BJ (cell line): ENCODE measurements around the gene NPTX2. TPM values are rescaled to one million over a fixed set of nuclear protein-coding genes. Genes with fewer than 3 reads are reported as not detected.

ENCODE experiments used
- CTCF ChIA-PET: fragments of 350-600 bp; formaldehyde crosslinking; extraction: SDS; loops from one replicate; lab custom pipeline; 2021; ENCODE audit warnings: antibody characterized with exemption, inconsistent platforms; lab: Yijun Ruan, JAX
- POLR2A ChIA-PET: fragments of 300-600 bp; sonication (Branson Sonifier 250); formaldehyde crosslinking; extraction: SDS; loops from one replicate; lab custom pipeline; 2021; ENCODE audit warnings: antibody characterized with exemption; lab: Charles Lee
- DNase-seq: peaks from one replicate; pipeline ENCODE4 v3.0.0-alpha.2; 2011; ENCODE audit warnings: low read depth
- H3K27me3 ChIP-seq: 2 replicates; pipeline ENCODE4 v1.6.0; 2011; ENCODE audit warnings: low read length; ENCODE audit not compliant: control insufficient read depth, insufficient read depth
- H3K36me3 ChIP-seq: 2 replicates; pipeline ENCODE4 v1.5.1; 2011; ENCODE audit warnings: low read length; ENCODE audit not compliant: control insufficient read depth, insufficient read depth
- H3K4me3 ChIP-seq: 2 replicates; pipeline ENCODE4 v1.5.1; 2011; ENCODE audit warnings: low read depth, mild to moderate bottlenecking, control low read depth, low read length
- polyA minus RNA-seq: library from RNA; depleted of rRNA, polyadenylated mRNA; stranded (reverse); fragments of >200 nt; gene quantifications from 2 replicates; pipeline ENCODE4 v1.2.3, GENCODE V29; 2011; rRNA and poly(A)+ RNA removed
- polyA plus RNA-seq: library from polyadenylated mRNA; depleted of rRNA; stranded (reverse); fragments of >200 nt; gene quantifications from 2 replicates; pipeline ENCODE4 v1.2.3, GENCODE V29; 2011; rRNA removed
- TF ChIP-seq, protein P1 (sequence below): IDR thresholded peaks from 2 replicates; pipeline ENCODE4 v1.5.1; 2011; ENCODE audit warnings: low read depth, mild to moderate bottlenecking, control low read depth, inconsistent platforms, low read length, moderate library complexity; ENCODE audit not compliant: insufficient read depth

The NPTX2 gene, protein sequence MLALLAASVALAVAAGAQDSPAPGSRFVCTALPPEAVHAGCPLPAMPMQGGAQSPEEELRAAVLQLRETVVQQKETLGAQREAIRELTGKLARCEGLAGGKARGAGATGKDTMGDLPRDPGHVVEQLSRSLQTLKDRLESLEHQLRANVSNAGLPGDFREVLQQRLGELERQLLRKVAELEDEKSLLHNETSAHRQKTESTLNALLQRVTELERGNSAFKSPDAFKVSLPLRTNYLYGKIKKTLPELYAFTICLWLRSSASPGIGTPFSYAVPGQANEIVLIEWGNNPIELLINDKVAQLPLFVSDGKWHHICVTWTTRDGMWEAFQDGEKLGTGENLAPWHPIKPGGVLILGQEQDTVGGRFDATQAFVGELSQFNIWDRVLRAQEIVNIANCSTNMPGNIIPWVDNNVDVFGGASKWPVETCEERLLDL
- 1.5 and 2.4 TPM in 2 replicates for polyA plus RNA-seq
- 1.8 and 2.7 TPM in 2 replicates for polyA minus RNA-seq

DNA sequence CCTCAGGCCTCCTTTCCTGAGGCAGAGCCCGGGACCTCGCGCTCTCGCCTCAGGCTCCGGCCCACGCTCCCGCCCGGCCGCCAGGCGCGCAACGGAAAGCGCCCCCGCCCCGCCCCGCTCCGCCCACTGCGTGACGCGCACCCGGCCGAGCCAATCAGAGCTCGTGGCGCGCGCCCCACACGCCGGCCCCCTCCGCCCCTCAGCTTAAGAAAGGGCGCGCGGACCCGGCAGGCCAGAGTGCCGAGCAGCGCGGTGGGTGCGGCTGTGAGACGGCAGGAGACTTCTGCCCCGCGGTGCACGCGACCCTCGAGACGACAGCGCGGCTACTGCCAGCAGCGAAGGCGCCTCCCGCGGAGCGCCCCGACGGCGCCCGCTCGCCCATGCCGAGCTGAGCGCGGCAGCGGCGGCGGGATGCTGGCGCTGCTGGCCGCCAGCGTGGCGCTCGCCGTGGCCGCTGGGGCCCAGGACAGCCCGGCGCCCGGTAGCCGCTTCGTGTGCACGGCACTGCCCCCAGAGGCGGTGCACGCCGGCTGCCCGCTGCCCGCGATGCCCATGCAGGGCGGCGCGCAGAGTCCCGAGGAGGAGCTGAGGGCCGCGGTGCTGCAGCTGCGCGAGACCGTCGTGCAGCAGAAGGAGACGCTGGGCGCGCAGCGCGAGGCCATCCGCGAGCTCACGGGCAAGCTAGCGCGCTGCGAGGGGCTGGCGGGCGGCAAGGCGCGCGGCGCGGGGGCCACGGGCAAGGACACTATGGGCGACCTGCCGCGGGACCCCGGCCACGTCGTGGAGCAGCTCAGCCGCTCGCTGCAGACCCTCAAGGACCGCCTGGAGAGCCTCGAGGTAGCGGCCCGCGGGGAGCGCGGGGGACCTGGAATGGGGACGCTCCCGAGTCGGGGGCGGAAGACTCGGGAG is at the start of gene NPTX2:
Gene NPTX2, plus strand, starts transcription at position 235 of the 909 bp plus-strand sequence. Its CDS starts 177 bp downstream, at position 412.
- H3K36me3 ChIP-seq: no peaks in the 10 kb centered on the region
- ChIA-PET POLR2A (interaction anchor here (1.0 kb wide), 1 partner anchor 1498 kb away, joined by 3 read pairs; no protein-coding TSS in a partner anchor), CTCF (interaction anchor here (1.1 kb wide), 1 partner anchor 28 kb away, joined by 3 read pairs; no protein-coding TSS in a partner anchor)
- no peak for DNase-seq
- peaks cover 2% of the 10 kb centered on the region; the same call in 1 of the 2 replicates for H3K27me3 ChIP-seq
- peak within 1 kb of the TSS; percentile 27 for H3K4me3 ChIP-seq
- TF ChIP-seq, protein P1, sequence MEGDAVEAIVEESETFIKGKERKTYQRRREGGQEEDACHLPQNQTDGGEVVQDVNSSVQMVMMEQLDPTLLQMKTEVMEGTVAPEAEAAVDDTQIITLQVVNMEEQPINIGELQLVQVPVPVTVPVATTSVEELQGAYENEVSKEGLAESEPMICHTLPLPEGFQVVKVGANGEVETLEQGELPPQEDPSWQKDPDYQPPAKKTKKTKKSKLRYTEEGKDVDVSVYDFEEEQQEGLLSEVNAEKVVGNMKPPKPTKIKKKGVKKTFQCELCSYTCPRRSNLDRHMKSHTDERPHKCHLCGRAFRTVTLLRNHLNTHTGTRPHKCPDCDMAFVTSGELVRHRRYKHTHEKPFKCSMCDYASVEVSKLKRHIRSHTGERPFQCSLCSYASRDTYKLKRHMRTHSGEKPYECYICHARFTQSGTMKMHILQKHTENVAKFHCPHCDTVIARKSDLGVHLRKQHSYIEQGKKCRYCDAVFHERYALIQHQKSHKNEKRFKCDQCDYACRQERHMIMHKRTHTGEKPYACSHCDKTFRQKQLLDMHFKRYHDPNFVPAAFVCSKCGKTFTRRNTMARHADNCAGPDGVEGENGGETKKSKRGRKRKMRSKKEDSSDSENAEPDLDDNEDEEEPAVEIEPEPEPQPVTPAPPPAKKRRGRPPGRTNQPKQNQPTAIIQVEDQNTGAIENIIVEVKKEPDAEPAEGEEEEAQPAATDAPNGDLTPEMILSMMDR: no peak

DNA sequence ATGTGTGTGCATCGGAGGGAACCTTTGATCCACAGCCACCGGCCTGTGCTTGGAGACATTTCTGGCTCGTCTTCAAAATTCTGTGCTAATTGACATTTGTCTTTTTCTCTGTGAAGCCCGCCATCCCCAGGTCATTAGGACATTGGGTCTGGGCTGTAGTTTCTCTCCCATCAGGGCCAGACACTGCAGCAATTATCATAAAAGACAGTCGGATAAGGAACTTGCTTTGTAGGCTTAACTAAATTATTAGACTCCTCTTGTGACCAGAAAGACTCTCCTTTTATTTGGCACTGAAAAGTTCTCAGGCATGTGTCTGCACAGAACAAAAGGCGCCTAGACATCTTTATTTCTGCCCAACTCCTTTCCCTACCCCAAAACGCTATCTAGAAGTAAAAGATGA is 49.1 kb upstream of the NPTX2 start:
- ChIA-PET POLR2A (interaction anchor here (0.6 kb wide), 1 partner anchor 161 kb away, joined by 3 read pairs; no protein-coding TSS in a partner anchor), CTCF (no interaction called here)
- H3K4me3 ChIP-seq: no peak overlapping the region
- no peaks in the 10 kb centered on the region for H3K36me3 ChIP-seq
- DNase-seq: no peak
- TF ChIP-seq, protein P1: no peak
- no peaks in the 10 kb centered on the region for H3K27me3 ChIP-seq

DNA sequence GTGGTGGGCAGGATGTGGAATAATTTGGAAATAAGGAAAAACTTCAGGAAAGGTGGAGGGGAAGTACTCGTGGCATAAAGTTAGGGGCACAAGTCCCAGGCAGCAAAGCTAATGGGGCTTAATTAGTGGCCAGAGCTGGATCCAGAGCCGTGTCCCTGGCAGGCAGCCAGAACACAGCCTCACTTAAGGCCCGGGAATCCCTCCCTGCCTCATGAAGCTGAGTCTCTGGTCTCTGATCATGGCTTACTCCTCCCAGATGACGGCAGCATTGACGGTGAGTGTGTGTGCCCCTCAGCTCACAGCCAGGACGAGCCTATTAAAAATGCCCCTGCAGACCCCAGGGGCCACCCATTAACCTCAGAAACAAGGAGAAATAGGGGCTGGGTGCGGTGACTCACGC is 48.2 kb upstream of the NPTX2 start:
- ChIA-PET CTCF (no interaction called here), POLR2A (no interaction called here)
- Histone ChIP-seq H3K4me3 (no peak overlapping the region), H3K27me3 (no peaks in the 10 kb centered on the region), H3K36me3 (no peaks in the 10 kb centered on the region)
- no peak for DNase-seq
- TF ChIP-seq, protein P1: no peak

DNA sequence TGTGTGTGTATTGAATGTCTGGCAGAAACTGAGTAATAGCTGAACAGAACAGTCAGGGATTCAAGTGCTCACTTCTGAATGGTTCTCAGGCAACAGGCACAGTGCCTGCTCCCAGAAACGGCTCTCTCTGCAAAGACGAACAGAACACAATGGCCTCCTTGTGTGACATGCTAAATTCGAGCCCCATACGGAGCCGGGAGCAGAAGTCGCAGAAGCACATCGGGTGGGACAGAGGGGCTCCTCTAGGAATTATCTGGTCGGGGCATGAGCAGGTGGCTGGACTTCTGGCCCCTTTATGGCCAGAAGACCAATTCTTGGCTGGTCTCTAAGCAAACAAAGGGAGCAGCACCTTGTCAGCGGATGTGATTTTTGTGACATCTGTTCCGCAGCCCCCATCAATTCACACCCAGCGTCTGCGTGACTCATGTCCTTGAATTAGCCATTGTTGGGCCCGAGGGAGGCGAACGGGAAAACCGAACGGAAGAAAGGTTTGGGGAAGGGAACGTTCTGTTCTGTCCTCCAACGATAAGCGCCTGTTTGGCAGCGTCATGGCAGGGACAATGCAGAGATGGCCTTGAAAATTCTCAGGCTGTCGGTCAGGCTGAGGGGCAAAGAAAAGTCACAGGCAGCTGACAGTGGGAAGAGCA is 47.3 kb upstream of the NPTX2 start:
- no peaks in the 10 kb centered on the region for H3K27me3 ChIP-seq
- ChIA-PET CTCF (no interaction called here), POLR2A (no interaction called here)
- TF ChIP-seq, protein P1: no peak
- no peaks in the 10 kb centered on the region for H3K36me3 ChIP-seq
- no peak for DNase-seq
- no peak overlapping the region for H3K4me3 ChIP-seq
